ENCODE results near the gene CRAT.

CRAT gene

GRCh38 chr9:129079829-129080228 is 30.8 kb downstream of the CRAT start:
- H3K27ac ChIP-seq, result no peak overlapping the region
- no peak overlapping the region for H3K4me3 ChIP-seq (ENCODE audit: low read depth, low read length)
- H3K9me3 ChIP-seq (ENCODE audit: control insufficient read depth, low read length), result no peaks in the 10 kb centered on the region
- H3K4me1 ChIP-seq, result peaks cover 4% of the 10 kb centered on the region
- H3K27me3 ChIP-seq (ENCODE audit: control insufficient read depth, insufficient read depth, low read length), result no peaks in the 10 kb centered on the region
- no peak overlapping the region for H2AFZ ChIP-seq
- H3K36me3 ChIP-seq (ENCODE audit: control insufficient read depth, insufficient read depth, low read length), result no peaks in the 10 kb centered on the region
- peaks cover 5% of the 10 kb centered on the region for H3K79me2 ChIP-seq
- no peak overlapping the region for H3K4me2 ChIP-seq (ENCODE audit: low read length)
- no peak overlapping the region for H3K9ac ChIP-seq
- TF ChIP-seq, protein P1, sequence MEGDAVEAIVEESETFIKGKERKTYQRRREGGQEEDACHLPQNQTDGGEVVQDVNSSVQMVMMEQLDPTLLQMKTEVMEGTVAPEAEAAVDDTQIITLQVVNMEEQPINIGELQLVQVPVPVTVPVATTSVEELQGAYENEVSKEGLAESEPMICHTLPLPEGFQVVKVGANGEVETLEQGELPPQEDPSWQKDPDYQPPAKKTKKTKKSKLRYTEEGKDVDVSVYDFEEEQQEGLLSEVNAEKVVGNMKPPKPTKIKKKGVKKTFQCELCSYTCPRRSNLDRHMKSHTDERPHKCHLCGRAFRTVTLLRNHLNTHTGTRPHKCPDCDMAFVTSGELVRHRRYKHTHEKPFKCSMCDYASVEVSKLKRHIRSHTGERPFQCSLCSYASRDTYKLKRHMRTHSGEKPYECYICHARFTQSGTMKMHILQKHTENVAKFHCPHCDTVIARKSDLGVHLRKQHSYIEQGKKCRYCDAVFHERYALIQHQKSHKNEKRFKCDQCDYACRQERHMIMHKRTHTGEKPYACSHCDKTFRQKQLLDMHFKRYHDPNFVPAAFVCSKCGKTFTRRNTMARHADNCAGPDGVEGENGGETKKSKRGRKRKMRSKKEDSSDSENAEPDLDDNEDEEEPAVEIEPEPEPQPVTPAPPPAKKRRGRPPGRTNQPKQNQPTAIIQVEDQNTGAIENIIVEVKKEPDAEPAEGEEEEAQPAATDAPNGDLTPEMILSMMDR (IDR thresholded peaks at IDR 0.05), result no peak

DNA sequence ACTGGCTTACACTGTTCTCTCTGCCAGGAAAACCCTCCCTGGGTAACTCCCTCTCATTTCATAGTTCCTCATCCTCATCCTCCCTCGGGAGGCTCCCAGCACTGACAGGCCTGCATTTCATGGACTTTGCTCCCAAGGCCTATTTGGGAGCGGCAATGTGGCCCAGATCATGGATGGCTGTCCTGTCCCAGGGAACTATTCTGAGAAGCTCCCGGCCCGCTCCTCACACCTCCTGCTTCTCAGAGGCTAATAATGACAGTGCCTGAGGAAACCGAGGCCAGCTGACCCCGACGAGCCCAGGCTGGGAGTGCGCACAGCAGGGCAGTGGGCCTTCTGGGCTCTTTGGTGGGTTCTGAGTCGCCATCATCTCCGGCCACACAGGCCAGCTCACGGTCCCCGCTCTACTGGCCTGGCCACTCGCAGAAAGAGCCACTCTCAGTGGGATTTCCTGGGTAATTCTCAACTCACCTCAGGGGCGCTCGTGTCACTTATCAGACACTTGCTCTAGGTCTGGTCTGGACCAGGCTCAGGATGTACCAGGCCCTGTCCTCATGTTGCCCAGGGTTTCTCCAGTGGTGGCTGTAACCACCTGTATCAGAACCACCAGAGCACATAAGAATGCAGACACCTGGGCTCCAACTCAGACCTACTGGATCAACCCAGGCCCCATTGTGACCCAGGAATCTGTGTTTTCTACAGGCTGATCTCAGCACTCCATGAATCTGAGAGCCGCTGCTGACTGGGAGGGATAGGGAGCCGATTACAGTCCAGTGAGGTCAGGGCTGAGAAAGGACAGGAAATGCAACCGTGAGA is 31.7 kb downstream of the CRAT start:
- no peaks in the 10 kb centered on the region for H3K36me3 ChIP-seq (ENCODE audit: control insufficient read depth, insufficient read depth, low read length)
- H2AFZ ChIP-seq, result no peak overlapping the region
- no peak overlapping the region for H3K9ac ChIP-seq
- TF ChIP-seq, protein P1 (IDR thresholded peaks at IDR 0.05), result no peak
- peaks cover 4% of the 10 kb centered on the region for H3K4me1 ChIP-seq
- H3K4me2 ChIP-seq (ENCODE audit: low read length), result no peak overlapping the region
- H3K79me2 ChIP-seq, result peaks cover 5% of the 10 kb centered on the region
- no peak overlapping the region for H3K4me3 ChIP-seq (ENCODE audit: low read depth, low read length)
- H3K27me3 ChIP-seq (ENCODE audit: control insufficient read depth, insufficient read depth, low read length), result no peaks in the 10 kb centered on the region
- no peaks in the 10 kb centered on the region for H3K9me3 ChIP-seq (ENCODE audit: control insufficient read depth, low read length)
- H3K27ac ChIP-seq, result no peak overlapping the region

- Histone ChIP-seq H2AFZ (no peak overlapping the region), H3K4me3 (ENCODE audit: low read depth, low read length) (no peak overlapping the region), H3K4me2 (ENCODE audit: low read length) (no peak overlapping the region), H3K9ac (no peak overlapping the region), H3K9me3 (ENCODE audit: control insufficient read depth, low read length) (no peaks in the 10 kb centered on the region), H3K36me3 (ENCODE audit: control insufficient read depth, insufficient read depth, low read length) (no peaks in the 10 kb centered on the region), H3K79me2 (peaks cover 3% of the 10 kb centered on the region), H3K27ac (no peak overlapping the region), H3K27me3 (ENCODE audit: control insufficient read depth, insufficient read depth, low read length) (no peaks in the 10 kb centered on the region), H3K4me1 (peaks cover 4% of the 10 kb centered on the region)
- TF ChIP-seq, protein P1 (IDR thresholded peaks at IDR 0.05), result no peak
These were observed 33.4 kb downstream of the CRAT start for GRCh38 chr9:129077236-129077635.

- Histone ChIP-seq H3K27ac (no peak overlapping the region), H3K9ac (no peak overlapping the region), H2AFZ (no peak overlapping the region), H3K4me1 (peaks cover 1% of the 10 kb centered on the region), H3K27me3 (ENCODE audit: control insufficient read depth, insufficient read depth, low read length) (no peaks in the 10 kb centered on the region), H3K4me2 (ENCODE audit: low read length) (no peak overlapping the region), H3K4me3 (ENCODE audit: low read depth, low read length) (no peak overlapping the region), H3K79me2 (no peaks in the 10 kb centered on the region), H3K9me3 (ENCODE audit: control insufficient read depth, low read length) (no peaks in the 10 kb centered on the region), H3K36me3 (ENCODE audit: control insufficient read depth, insufficient read depth, low read length) (no peaks in the 10 kb centered on the region)
- TF ChIP-seq, protein P1 (IDR thresholded peaks at IDR 0.05), result no peak
These were observed 34.0 kb downstream of the CRAT start for GRCh38 chr9:129076640-129077037.
